DMS 273 treated with DMSO at 0.1 percent for 48 hours (cell line): ENCODE data around the gene CAPN1.
"Not testable (repeated sequence)": the region's sequence is repeated elsewhere in the genome, so short reads cannot be mapped to it uniquely, and the experiment has no call there.

Experiments
- DNase-seq: peaks from one replicate; lab custom pipeline; 2025; lab: John Stamatoyannopoulos, UW

CAPN1 gene

GRCh38 chr11:65160643-65161042 is 21.1 kb upstream of the CAPN1 start:
- DNase-seq = no peak

GRCh38 chr11:65163684-65164083 is 18.0 kb upstream of the CAPN1 start:
- no peak for DNase-seq

GRCh38 chr11:65165410-65166317 is 16.1 kb upstream of the CAPN1 start:
- DNase-seq = no peak

GRCh38 chr11:65166893-65167292 is 14.8 kb upstream of the CAPN1 start:
- DNase-seq = no peak

DNA sequence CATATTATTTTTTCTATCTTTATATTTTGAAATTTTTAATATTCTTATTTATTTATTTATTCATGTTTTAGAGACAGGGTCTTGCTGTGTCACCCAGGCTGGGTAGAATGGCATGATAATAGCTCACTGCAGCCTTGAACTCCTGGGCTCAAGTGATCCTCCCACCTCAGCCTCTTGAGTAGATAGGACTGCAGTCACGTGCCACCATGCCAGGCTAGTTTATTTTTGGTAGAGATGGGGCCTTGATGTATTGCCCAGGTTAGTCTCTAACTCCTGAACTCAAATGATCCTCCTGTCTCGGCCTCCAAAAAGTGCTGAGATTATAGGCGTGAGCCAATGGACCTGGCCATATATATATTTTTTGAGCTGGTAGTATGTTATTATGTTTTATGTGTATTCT is 14.1 kb upstream of the CAPN1 start:
- no peak for DNase-seq

- DNase-seq = no peak
Observed at GRCh38 chr11:65169164-65169641, 12.5 kb upstream of the CAPN1 start.

- no peak for DNase-seq
Observed at GRCh38 chr11:65170058-65170534, 11.6 kb upstream of the CAPN1 start, which contains the start of gene SPDYC. Gene SPDYC (plus strand): TSS chr11:65170233. CDS start chr11:65171358, 1,125 bp downstream.

GRCh38 chr11:65172600-65172999 is 9.1 kb upstream of the CAPN1 start:
- no peak for DNase-seq

DNA sequence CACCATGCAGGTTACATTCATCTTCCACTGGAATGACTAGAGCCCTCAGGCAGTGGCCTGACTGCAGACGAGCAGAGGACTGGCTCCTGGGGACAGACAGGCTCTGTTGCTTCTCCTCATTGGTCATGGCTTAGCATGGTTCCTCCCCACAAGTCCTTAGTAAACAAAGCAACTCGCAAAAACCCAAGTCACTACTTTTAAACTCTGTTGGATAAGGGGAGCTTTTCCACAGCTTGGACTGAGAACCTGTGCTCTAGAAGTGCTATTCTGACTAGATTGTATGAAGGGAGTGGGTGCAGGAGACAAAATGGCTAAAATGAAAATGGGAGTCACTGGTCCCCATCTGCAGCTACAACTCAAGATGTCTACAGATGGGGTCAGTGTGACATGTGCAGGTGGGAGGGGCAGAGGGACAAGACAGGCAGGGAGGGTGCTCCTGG is 7.1 kb upstream of the CAPN1 start:
- not testable (repeated sequence) for DNase-seq

DNA sequence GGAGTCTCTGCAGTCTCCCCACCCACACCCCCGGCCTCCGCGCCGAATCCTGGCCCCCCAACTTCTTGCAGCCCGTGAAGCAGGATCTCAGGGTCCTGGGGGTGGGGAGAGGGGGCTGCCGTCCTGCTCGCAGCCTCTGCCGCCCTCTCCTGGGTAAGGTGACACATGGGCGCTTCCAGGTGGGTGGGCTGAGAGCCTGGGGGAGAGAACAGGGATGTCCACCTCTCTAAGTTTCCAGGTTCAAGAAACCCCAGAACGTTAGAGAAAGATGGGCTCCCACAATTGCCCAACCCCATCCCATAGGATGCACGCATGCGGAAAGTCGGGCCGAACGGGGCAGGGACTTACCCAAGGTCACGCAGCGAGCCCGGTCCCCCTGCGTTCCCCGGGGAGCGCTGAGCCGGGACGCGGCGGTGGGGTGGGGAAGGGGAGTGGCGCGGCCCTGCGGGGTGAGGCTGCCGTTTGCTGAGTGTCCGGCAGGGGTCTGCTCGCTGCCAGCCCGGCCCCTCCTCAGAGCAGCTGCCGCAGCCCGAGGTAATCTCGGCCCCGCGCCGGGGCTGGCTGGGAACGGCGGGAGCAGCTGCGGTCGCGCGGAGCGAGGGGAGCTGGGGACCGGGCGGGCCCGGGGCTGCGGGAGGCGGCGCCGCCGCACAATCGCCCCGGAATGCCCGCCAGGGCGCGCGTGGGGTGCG is 705 bp upstream of the CAPN1 start:
- no peak for DNase-seq

DNA sequence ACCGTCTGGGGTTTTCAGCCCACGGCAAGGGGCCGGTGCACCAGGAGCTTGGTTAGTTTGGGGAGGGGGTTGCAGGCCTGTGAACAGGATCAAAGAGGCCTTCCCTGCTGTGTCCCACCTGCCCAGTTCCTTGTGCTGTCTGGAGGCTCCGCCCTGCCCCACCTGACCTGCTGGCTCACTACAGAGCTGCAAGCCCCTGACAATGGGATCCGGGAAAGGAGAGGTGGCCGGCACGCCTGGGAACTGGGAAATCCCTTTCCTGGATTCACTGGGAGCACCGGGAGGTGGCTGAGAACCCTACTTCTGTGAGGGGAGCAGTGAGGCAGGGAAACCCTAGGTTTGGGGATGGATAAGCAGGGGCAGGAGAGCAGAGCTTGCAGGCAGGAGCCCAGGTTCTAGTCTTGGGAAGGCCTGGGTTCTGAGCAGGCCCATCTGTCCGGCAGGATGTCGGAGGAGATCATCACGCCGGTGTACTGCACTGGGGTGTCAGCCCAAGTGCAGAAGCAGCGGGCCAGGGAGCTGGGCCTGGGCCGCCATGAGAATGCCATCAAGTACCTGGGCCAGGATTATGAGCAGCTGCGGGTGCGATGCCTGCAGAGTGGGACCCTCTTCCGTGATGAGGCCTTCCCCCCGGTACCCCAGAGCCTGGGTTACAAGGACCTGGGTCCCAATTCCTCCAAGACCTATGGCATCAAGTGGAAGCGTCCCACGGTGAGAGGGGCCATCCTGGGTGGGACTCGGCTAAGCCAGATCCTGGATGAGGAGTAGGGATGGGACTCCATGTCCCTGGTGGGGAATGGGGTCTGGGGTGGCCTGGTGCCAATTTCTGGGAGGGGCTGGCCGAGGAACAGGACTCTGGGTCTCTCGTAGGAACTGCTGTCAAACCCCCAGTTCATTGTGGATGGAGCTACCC is 786 bp downstream of the CAPN1 start:
- no peak for DNase-seq

- DNase-seq = no peak
Observed at GRCh38 chr11:65183201-65183891, 1.6 kb downstream of the CAPN1 start.

DNA sequence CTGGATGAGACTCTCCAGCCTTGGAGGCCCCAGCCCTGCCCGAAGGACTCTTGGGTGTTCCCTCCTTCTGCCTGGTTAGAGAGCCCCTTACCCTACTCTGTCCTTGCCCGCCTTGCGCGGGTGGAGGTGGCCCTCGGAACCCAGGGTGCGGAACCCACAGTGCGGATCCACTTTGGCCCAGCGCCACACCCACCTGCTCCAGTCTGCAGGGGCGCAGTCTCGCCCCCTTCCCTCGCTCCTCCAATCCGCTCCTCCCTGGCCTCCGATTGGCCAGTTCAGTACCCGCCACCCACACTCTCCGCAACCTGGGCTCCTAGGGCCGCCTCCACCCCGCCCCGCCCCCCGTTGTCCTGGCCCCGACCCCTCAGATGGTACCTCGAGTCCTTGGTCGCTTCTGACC is 2.4 kb downstream of the CAPN1 start:
- DNase-seq = no peak

DNA sequence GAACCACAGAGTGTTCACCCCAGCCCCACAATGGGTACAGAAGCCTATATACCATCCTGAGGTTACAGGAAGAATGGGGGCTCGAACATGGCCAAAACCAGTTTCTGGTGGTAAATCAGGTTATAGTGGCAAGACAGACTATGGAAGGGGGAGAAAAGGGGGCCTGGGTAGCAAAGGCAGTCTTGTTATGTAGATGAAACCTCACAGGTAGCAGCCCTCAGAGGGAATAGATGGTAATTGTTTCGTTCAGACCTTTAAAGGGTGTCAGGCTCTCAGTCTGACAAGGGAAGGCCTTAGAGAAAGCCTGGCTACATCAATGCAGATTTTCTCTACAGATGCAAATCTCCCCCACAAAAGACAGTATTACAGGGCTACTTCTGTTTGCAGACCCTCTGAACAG is 3.4 kb downstream of the CAPN1 start:
- DNase-seq = no peak

DNA sequence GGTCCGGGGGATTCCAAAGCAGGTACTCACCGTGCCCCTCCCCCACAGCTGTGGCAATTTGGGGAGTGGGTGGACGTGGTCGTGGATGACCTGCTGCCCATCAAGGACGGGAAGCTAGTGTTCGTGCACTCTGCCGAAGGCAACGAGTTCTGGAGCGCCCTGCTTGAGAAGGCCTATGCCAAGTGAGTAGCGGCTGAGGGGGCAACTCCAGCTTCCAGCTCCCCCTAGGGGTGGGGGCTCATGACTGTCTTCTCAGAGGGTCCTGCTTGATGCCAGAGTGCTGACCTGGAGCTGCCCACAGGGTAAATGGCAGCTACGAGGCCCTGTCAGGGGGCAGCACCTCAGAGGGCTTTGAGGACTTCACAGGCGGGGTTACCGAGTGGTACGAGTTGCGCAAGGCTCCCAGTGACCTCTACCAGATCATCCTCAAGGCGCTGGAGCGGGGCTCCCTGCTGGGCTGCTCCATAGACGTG is 4.2 kb downstream of the CAPN1 start:
- DNase-seq = no peak

DNA sequence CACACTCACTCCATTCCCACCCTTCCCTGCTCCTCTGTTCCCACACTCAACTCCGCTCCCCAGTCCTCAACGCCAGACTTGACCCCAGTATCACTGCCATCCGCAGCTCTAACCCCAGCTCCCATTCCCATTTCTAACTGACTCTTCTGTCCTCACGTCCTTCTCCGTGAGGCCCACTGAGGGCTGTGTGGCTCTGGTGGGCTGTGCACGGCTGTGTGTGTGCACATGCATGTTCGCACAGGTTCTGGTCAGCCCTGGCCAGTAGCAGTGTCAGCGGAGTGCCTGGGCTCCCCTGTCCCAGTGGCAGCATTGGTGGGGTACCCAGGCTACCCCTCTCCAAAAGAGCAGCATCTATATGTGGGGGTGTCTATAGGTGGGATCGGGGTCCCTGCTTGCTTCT is 5.0 kb downstream of the CAPN1 start:
- no peak for DNase-seq

GRCh38 chr11:65187146-65187675 is 5.5 kb downstream of the CAPN1 start:
- no peak for DNase-seq

- no peak for DNase-seq
Observed at GRCh38 chr11:65187971-65188461, 6.3 kb downstream of the CAPN1 start.

- no peak for DNase-seq
Observed at GRCh38 chr11:65188486-65188885, 6.8 kb downstream of the CAPN1 start.

- DNase-seq = no peak
Observed at GRCh38 chr11:65189191-65189590, 7.5 kb downstream of the CAPN1 start.

GRCh38 chr11:65194564-65194963 is 12.8 kb downstream of the CAPN1 start:
- no peak for DNase-seq
